ENCODE measurements around the gene RXRA.

GRCh38 chr9:134388976-134389375 lies 62.7 kb downstream of the RXRA start:
- TF ChIP-seq, protein P1, sequence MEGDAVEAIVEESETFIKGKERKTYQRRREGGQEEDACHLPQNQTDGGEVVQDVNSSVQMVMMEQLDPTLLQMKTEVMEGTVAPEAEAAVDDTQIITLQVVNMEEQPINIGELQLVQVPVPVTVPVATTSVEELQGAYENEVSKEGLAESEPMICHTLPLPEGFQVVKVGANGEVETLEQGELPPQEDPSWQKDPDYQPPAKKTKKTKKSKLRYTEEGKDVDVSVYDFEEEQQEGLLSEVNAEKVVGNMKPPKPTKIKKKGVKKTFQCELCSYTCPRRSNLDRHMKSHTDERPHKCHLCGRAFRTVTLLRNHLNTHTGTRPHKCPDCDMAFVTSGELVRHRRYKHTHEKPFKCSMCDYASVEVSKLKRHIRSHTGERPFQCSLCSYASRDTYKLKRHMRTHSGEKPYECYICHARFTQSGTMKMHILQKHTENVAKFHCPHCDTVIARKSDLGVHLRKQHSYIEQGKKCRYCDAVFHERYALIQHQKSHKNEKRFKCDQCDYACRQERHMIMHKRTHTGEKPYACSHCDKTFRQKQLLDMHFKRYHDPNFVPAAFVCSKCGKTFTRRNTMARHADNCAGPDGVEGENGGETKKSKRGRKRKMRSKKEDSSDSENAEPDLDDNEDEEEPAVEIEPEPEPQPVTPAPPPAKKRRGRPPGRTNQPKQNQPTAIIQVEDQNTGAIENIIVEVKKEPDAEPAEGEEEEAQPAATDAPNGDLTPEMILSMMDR (IDR thresholded peaks at IDR 0.05) = no peak
- no peak for TF ChIP-seq POLR2AphosphoS5 (IDR thresholded peaks at IDR 0.05; ENCODE audit: insufficient read depth in 1 of 2, low read depth in 1 of 2)
- TF ChIP-seq POLR2A (IDR thresholded peaks at IDR 0.05) = no peak

All from vagina (tissue), 2 donors.